Measurements from ENCODE around the gene MAL.

The MAL gene

GRCh38 chr2:94987074-94988020 lies 38.2 kb upstream of the MAL start:
- H3K4me3 ChIP-seq (ENCODE audit: low read depth, low read length) = no peak overlapping the region

GRCh38 chr2:94990956-94991355 lies 34.6 kb upstream of the MAL start:
- Histone ChIP-seq H3K36me3 (replicated peaks) (no peaks in the 10 kb centered on the region), H3K27ac (no peak overlapping the region), H3K4me3 (ENCODE audit: low read depth, low read length) (no peak overlapping the region), H3K27me3 (replicated peaks) (no peaks in the 10 kb centered on the region)
- in situ Hi-C loops (cut with HindIII; ENCODE audit: low pct_ligation_motif_present, low sequenced_read_pairs) = no loop called here
- DNase-seq = no peak
- TF ChIP-seq CTCF (IDR thresholded peaks at IDR 0.05; ENCODE audit: low read depth, low read length, missing control alignments) = no peak

More at GRCh38 chr2:94987074-94988020, 38.2 kb upstream of the MAL start:
- H3K27me3 ChIP-seq (replicated peaks) = no peaks in the 10 kb centered on the region
- no peaks in the 10 kb centered on the region for H3K36me3 ChIP-seq (replicated peaks)
- DNase-seq = no peak
- in situ Hi-C loops (cut with HindIII; ENCODE audit: low pct_ligation_motif_present, low sequenced_read_pairs) = no loop called here
- no peak overlapping the region for H3K27ac ChIP-seq
- TF ChIP-seq CTCF (IDR thresholded peaks at IDR 0.05; ENCODE audit: low read depth, low read length, missing control alignments) = no peak

- Histone ChIP-seq H3K27me3 (replicated peaks) (peaks cover 10% of the 10 kb centered on the region), H3K36me3 (replicated peaks) (no peaks in the 10 kb centered on the region), H3K4me3 (ENCODE audit: low read depth, low read length) (no peak overlapping the region), H3K27ac (no peak overlapping the region)
- DNase-seq = no peak
- TF ChIP-seq CTCF (IDR thresholded peaks at IDR 0.05; ENCODE audit: low read depth, low read length, missing control alignments) = no peak
- in situ Hi-C loops (cut with HindIII; ENCODE audit: low pct_ligation_motif_present, low sequenced_read_pairs) = no loop called here
These were observed 33.1 kb upstream of the MAL start for GRCh38 chr2:94992360-94992759.

GRCh38 chr2:94993176-94994062 lies 32.1 kb upstream of the MAL start:
- Histone ChIP-seq H3K27ac (no peak overlapping the region), H3K27me3 (replicated peaks) (peaks cover 14% of the 10 kb centered on the region), H3K36me3 (replicated peaks) (no peaks in the 10 kb centered on the region), H3K4me3 (ENCODE audit: low read depth, low read length) (no peak overlapping the region)
- in situ Hi-C loops (cut with HindIII; ENCODE audit: low pct_ligation_motif_present, low sequenced_read_pairs) = no loop called here
- DNase-seq = no peak
- TF ChIP-seq CTCF (IDR thresholded peaks at IDR 0.05; ENCODE audit: low read depth, low read length, missing control alignments) = no peak

- no peak for TF ChIP-seq CTCF (IDR thresholded peaks at IDR 0.05; ENCODE audit: low read depth, low read length, missing control alignments)
- H3K27me3 ChIP-seq (replicated peaks) = peaks cover 16% of the 10 kb centered on the region
- DNase-seq = no peak
- no peaks in the 10 kb centered on the region for H3K36me3 ChIP-seq (replicated peaks)
- in situ Hi-C loops (cut with HindIII; ENCODE audit: low pct_ligation_motif_present, low sequenced_read_pairs) = no loop called here
- H3K4me3 ChIP-seq (ENCODE audit: low read depth, low read length) = no peak overlapping the region
- H3K27ac ChIP-seq = no peak overlapping the region
These were observed 31.2 kb upstream of the MAL start for GRCh38 chr2:94994063-94994913.
